Parathyroid adenoma (tissue), 2 donors: ENCODE data around the gene ACSM6.
"Not testable (repeated sequence)": the region's sequence is repeated elsewhere in the genome, so short reads cannot be mapped to it uniquely, and the experiment has no call there.

Experiments
- H2AFZ ChIP-seq: fragments of 300-600 bp; sonication (generic); one replicate; pipeline ENCODE4 v1.7.0; 2017; ENCODE audit warnings: antibody characterized with exemption, mild to moderate bottlenecking
- H3K27ac ChIP-seq: fragments of 300-600 bp; sonication (generic); one replicate; pipeline ENCODE4 v1.7.0; 2017
- H3K27me3 ChIP-seq: fragments of 300-600 bp; sonication (generic); one replicate; pipeline ENCODE4 v1.7.0; 2017; ENCODE audit warnings: low read length; ENCODE audit not compliant: control insufficient read depth, insufficient read depth
- H3K36me3 ChIP-seq: fragments of 300-600 bp; sonication (generic); one replicate; pipeline ENCODE4 v1.7.0; 2017; ENCODE audit warnings: low read length; ENCODE audit not compliant: control insufficient read depth, insufficient read depth
- H3K4me1 ChIP-seq: fragments of 300-600 bp; sonication (generic); one replicate; pipeline ENCODE4 v1.7.0; 2017; ENCODE audit warnings: control low read depth
- H3K4me2 ChIP-seq: fragments of 300-600 bp; sonication (generic); one replicate; pipeline ENCODE4 v1.7.0; 2017; ENCODE audit warnings: low read length
- H3K4me3 ChIP-seq: fragments of 300-600 bp; sonication (generic); one replicate; pipeline ENCODE4 v1.7.0; 2017; ENCODE audit warnings: low read depth, low read length
- H3K79me2 ChIP-seq: fragments of 300-600 bp; sonication (generic); one replicate; pipeline ENCODE4 v1.7.0; 2017; ENCODE audit warnings: control low read depth
- H3K9ac ChIP-seq: fragments of 300-600 bp; sonication (generic); one replicate; pipeline ENCODE4 v1.7.0; 2017; ENCODE audit warnings: mild to moderate bottlenecking
- H3K9me3 ChIP-seq: fragments of 300-600 bp; sonication (generic); one replicate; pipeline ENCODE4 v1.7.0; 2017; ENCODE audit warnings: low read length; ENCODE audit not compliant: control insufficient read depth
- CTCF ChIP-seq: fragments of 300-600 bp; sonication (generic); IDR thresholded peaks from one replicate; pipeline ENCODE4 v1.7.0; 2017; ENCODE audit warnings: antibody characterized with exemption, mild to moderate bottlenecking
- donor health status: primary hyperparathyroidism.

Gene ACSM6

GRCh38 chr10:95221124-95221523 lies 27.1 kb downstream of the ACSM6 start:
- H3K36me3 ChIP-seq, result no peaks in the 10 kb centered on the region
- no peak for TF ChIP-seq CTCF
- no peak overlapping the region for H3K9ac ChIP-seq
- no peak overlapping the region for H3K4me2 ChIP-seq
- H3K4me1 ChIP-seq, result no peaks in the 10 kb centered on the region
- H2AFZ ChIP-seq, result no peak overlapping the region
- H3K27ac ChIP-seq, result no peak overlapping the region
- no peak overlapping the region for H3K4me3 ChIP-seq
- no peaks in the 10 kb centered on the region for H3K9me3 ChIP-seq
- no peaks in the 10 kb centered on the region for H3K27me3 ChIP-seq
- H3K79me2 ChIP-seq, result peaks cover 3% of the 10 kb centered on the region

- Histone ChIP-seq H3K4me2 (no peak overlapping the region), H3K9ac (no peak overlapping the region), H3K9me3 (no peaks in the 10 kb centered on the region), H3K4me1 (peaks cover 5% of the 10 kb centered on the region), H3K4me3 (no peak overlapping the region), H3K27ac (no peak overlapping the region), H3K36me3 (no peaks in the 10 kb centered on the region), H2AFZ (no peak overlapping the region), H3K27me3 (no peaks in the 10 kb centered on the region), H3K79me2 (peaks cover 3% of the 10 kb centered on the region)
- no peak for TF ChIP-seq CTCF
These were observed 31.1 kb downstream of the ACSM6 start for GRCh38 chr10:95225136-95225535.

- H3K27me3 ChIP-seq, H3K79me2 ChIP-seq, H3K9ac ChIP-seq, H3K9me3 ChIP-seq, H3K36me3 ChIP-seq, H3K4me1 ChIP-seq: not testable (repeated sequence)
- Histone ChIP-seq H3K4me2 (peak overlapping the region; percentile 46), H3K27ac (peak overlapping the region; percentile 92), H3K4me3 (peak overlapping the region; percentile 11), H2AFZ (peak overlapping the region; percentile 98)
These were observed 35.1 kb downstream of the ACSM6 start for GRCh38 chr10:95228934-95229723.

- Histone ChIP-seq H3K4me1 (peaks cover 10% of the 10 kb centered on the region), H3K4me3 (peak overlapping the region; percentile 11), H3K27me3 (no peaks in the 10 kb centered on the region), H3K79me2 (no peaks in the 10 kb centered on the region), H3K27ac (peak overlapping the region; percentile 92), H2AFZ (peak overlapping the region; percentile 98), H3K9me3 (no peaks in the 10 kb centered on the region), H3K36me3 (no peaks in the 10 kb centered on the region), H3K4me2 (peak overlapping the region; percentile 46), H3K9ac (peak overlapping the region; percentile 51)
- TF ChIP-seq CTCF, result no peak
These were observed 35.9 kb downstream of the ACSM6 start for GRCh38 chr10:95229724-95230627.

GRCh38 chr10:95230677-95231586 lies 36.9 kb downstream of the ACSM6 start:
- Histone ChIP-seq H3K9ac (peak overlapping the region; percentile 51), H3K4me1 (peaks cover 13% of the 10 kb centered on the region), H3K27ac (peak overlapping the region; percentile 92), H3K4me2 (peak overlapping the region; percentile 46), H2AFZ (peak overlapping the region; percentile 98), H3K4me3 (peak overlapping the region; percentile 11)
- H3K79me2 ChIP-seq, H3K36me3 ChIP-seq, H3K27me3 ChIP-seq, H3K9me3 ChIP-seq: not testable (repeated sequence)
